NCI-H510A (cell line): ENCODE data around the gene JRKL.

Source experiments
- DNase-seq: peaks from one replicate; lab custom pipeline; 2025; lab: John Stamatoyannopoulos, UW

Gene JRKL

DNA sequence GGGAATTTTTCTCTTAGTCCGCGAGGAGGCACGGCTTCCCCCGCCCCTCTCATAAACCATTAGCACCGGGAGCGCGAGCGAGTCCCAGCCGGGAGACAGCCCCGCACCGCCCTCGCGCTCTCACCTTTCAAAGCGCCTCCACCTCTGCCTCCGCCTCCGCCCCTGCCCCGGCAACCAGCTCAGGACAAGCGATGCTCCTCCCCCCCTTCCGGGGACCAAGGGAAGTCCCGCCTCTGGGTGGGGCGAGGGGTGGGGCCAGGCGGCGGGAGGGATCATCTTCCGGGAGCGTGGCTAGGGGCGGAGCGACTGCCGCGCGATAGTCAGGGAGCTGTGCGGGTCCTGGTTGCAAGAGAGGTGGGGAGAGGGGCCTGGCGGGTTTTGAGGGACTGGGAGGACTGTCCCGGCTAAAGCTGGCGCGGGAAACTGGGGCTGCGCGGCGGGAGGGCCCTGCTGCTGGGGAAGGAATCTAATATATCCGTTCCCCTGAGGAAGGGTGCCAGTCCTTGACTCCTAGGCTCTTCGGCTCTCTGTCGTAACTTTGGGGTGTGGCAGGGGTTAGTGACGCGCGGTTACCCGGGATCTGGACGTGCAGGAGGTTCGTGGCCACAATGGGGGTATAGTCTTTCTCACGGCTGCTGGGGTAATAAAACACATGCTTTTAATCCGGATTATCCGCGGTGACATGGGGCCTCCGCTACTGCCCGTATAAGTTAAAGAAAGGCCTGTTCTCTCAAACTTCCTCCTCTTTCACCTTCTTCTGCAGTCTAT, at the start of gene JRKL, which contains the start of gene CCDC82:
JRKL (plus strand) TSS at position 294 of the 768 bp plus-strand sequence. CDS start 637 bp downstream, outside the sequence.
CCDC82 (minus strand) TSS at position 193 of the 768 bp plus-strand sequence. CDS start 5,165 bp downstream, outside the sequence.
- DNase-seq: peak; percentile 87

DNA sequence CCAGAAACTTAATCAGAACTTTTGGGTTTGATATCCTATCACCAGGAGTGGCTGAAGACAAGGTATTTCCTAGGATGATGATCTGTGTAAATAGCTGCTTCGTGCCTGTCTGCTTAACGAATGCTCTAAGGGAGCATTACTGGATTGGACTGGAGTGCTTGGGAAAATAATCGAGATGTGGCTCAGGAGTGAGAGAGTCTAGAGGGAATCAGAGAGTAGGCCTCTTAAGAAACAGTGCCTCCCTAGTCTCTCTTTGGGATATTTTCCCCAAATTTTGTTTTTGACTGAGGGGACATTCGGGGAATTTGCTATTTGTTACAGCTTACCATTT, 49.3 kb upstream of the JRKL start:
- DNase-seq: no peak

DNA sequence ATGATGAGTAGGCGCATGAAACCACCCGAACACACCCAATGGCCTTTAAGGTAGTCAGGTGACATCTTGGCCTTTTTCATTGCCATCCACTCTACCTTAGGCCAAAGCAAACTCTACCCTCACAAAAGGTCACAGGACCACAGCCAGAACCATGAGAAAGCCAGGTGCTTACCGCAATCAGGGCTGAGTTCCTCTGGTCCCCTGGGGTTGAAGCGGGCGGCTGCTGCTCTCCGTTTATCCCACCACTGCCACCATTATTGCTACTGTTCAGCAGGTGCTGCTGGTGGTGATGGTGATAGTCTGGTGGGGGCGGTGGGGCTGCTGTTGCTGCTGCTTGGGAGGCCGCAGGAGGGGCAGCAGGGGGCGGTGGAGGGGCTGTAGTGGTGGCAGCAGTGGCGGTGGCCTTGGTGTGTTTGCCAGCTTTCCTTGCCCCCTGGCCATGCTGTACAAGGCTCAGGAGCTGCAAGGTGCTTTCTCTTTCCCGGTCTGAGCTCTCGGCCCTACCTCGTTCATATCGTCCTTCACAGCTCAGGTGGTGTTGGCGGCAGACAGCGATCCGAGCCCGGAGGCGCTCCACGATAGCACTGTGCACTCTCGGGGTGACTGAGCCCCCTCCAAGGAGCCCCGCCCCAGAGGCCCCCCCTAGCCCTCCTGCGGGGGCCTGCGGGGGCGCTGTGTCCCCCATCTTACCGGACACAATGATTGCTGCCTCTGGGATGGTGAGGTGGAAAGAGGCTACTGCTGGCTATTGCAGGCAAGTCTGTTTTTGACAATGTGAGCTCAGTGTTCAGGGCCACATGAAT, 48.4 kb upstream of the JRKL start:
- DNase-seq: no peak

DNA sequence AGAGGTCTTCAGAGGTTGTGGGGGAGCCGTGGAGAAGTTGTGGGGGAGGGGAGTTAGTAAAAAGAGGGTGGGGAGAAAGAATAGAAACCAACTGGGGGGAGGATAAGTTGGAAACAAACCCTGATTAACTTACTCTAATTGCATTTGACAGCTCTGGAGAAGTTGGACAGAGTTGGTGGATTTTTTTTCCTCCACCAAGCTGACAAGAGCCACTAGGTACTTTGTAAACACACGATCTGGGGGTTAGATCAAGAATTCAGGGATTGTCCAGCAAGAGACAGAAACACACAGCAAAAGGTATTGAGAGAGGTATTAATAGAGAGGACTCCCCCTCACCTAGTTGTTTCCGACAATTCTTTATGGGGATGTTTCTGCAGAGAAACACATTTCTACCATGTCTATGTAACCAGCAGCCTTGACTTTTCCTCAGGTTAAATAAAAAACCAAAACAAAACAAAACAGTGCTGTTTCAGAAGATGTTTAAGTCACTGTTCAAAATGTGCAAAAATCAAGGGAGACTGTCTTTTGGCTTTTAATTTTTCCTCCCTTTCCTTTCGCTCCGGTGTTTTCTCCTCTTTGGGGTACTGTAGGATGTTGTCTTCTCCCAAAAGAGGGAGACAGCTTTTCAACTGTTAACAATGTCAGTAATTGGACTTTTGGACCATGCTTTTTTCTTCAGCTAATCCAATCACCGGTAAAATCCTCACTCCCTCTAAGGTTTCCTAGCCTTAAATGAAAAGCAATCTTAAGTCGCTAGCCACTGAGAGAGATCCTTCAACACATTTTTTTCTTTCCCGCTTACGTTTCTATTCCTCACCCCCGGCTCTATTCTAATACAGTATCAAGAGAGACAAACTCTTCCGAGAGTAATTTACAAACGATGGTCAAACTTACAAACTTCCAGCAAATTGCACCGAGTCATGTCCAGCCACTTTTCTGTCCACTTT, 47.5 kb upstream of the JRKL start:
- no peak for DNase-seq

DNA sequence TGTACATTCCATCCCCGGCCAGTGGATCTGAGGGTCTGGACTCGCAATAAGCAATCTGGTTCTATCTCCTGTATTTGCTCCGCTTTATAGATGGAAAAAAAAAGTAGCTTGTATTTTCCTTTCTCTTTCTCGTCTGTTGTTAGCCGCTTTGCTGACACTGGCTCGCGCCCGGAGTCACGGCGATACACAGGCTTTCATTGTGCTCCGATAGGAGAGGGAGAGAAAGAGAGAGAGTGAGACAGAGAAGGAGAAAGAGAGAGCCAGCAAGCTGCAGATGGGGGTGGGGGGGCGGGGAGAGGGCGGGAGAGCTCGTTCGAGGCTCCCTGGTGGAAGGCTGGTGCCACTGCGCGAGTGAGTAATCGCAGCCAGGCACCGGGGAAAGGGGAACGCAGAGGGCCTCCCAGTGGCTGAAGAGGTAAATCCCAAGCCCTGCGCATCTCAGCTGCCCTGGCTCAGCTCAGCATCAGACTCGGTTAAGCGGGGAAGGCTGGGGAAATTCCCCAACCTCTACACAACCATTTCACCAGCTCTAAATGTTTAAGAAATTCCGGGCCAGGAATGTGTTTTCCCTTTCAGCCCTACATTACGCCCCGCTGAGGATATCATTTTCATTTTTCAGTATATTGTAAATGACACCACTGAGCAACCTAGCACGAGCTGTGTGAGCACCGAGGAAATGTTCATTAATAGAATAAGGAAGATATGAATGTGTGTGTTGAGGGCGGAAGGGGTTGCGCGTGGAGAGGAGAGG, 46.7 kb upstream of the JRKL start, which contains the start of gene MAML2:
MAML2 (minus strand) TSS at position 235 of the 751 bp plus-strand sequence. CDS start 1,300 bp downstream, outside the sequence.
- DNase-seq: peak; percentile 58

- no peak for DNase-seq
Measured at GRCh38 chr11:96356848-96357247, 33.0 kb upstream of the JRKL start.

GRCh38 chr11:96357794-96358193, 32.0 kb upstream of the JRKL start:
- DNase-seq: no peak

- DNase-seq: no peak
Measured at GRCh38 chr11:96358321-96358720, 31.5 kb upstream of the JRKL start.

- DNase-seq: no peak
Measured at GRCh38 chr11:96361778-96362177, 28.0 kb upstream of the JRKL start.

- no peak for DNase-seq
Measured at GRCh38 chr11:96365493-96365892, 24.3 kb upstream of the JRKL start.

DNA sequence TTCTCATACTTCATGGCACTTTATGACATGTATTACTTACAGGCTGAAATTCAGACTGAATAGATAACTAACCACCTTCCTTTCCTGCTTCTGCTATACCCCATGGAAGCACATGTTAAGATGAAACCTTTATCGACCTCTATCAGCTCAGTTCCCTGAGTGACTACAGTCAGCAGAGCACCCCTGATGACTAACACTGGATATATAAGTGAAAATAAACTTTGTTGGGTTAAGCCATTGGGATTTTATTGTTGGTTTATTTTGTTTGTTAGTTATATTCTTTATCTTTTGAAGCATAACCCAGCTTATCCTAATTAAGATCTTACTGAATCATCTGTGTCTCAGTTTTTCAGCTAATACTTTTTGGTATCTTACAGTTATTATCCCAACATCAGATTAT, 23.8 kb upstream of the JRKL start:
- no peak for DNase-seq

- no peak for DNase-seq
Measured at GRCh38 chr11:96367342-96367741, 22.5 kb upstream of the JRKL start.

DNA sequence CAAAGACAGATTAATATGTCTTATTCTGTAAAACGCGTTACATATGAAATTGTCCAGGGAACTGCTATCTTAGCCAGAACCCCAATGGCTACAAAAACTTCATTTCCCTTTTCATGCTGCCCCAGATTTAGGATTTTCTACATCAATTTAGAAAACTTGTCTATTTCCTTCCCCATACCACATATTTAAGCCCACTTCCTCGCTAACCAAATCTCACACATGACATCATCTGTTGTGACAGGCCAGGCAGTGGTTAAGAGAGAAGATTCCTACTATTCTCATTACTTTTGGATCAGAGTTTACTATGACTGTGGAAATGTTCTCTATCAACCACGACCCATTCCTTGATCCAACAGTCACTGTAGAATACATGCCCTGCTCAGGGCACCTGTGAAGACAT, 16.0 kb upstream of the JRKL start:
- no peak for DNase-seq

- DNase-seq: no peak
Measured at GRCh38 chr11:96376796-96377195, 13.0 kb upstream of the JRKL start.

- DNase-seq: peak; percentile 3
Measured at GRCh38 chr11:96384156-96384555, 5.7 kb upstream of the JRKL start.

GRCh38 chr11:96385187-96385586, 4.6 kb upstream of the JRKL start:
- no peak for DNase-seq

DNA sequence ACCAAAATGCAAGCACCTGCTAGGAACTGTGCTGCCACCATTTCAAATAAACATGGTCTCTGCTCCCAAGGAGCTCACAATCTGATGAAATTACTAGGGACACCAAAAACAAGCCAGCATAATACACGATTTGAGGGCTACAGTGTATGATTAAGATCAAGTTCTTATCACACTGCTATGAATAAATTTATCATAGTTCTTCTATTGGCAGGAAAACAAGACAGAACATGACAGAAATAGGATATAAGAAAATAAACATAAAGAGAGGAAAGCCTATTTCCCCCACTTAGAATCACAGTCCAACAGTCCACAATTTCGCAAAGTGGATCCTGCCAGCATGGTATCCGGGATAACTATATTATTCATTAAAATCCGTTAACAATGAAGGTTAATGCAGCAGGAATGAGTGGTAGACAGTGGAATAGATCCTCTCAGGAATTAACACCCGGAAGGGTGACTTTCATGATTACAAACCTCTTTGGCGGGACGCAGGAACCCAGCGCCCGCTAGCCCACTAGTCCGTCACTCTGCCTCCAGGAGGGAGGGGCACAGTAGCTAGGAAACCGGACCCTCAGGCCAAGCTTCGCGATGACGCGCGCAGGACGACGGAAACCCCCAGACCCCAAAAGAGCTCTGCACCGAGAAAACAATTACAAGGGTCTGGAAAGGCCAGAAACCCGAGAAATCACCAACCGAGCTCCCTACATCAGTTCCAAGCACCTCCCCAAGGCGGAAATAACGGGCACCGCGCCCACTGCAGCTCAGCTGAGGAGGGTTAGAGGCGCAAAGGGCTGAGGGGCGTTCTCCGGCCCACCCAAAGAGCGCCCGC, 708 bp upstream of the JRKL start:
- DNase-seq: no peak

- no peak for DNase-seq
Measured at GRCh38 chr11:96390488-96390792, 627 bp downstream of the JRKL start.

GRCh38 chr11:96391698-96392307, 2.0 kb downstream of the JRKL start:
- DNase-seq: no peak

DNA sequence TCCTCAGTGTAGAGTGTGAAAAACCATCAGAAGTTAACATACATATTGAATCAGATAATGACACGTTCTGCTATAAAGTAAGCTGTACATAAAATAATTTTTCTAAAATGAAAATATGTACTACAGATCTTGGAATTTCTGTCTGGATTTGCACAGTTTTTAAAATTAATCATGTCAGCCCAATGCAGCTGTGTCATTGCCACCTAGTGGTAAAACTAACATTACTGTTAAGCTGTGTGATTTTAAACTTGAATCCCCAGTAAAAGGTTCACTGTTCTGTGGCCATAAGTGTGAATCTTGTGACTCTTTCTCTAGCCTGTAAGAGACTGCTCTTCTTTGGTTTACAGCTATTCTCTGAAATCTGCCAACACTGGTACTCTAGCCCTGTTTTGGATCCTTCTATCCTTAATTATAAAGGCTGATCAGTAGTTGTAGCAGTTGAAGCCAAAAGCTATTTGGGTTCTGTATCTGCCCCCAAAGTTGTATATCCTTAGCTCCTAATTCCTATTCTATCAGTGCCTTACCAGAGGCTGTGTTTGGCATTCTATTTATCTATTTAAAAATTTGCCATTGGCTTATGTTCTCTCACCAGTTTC, 4.0 kb downstream of the JRKL start:
- DNase-seq: no peak
